Glutamatergic neuron (in vitro differentiated cells): Measurements from ENCODE around the gene ECHDC1. TPM values are rescaled to one million over a fixed set of nuclear protein-coding genes. Genes with fewer than 3 reads are reported as not detected.

Experiments used
- DNase-seq: peaks from one replicate; pipeline ENCODE4 v3.0.0; 2022
- H3K27ac Mint-ChIP-seq: one replicate; pipeline ENCODE4 v1.8.0; 2020; ENCODE audit warnings: mild to moderate bottlenecking, mixed read lengths, inconsistent platforms; ENCODE audit not compliant: unreplicated experiment
- H3K27me3 Mint-ChIP-seq: one replicate; pipeline ENCODE4 v1.8.0; 2020; ENCODE audit warnings: mild to moderate bottlenecking, moderate library complexity, mixed read lengths, inconsistent platforms; ENCODE audit not compliant: unreplicated experiment
- H3K36me3 Mint-ChIP-seq: one replicate; pipeline ENCODE4 v1.8.0; 2020; ENCODE audit warnings: mild to moderate bottlenecking, mixed read lengths, inconsistent platforms; ENCODE audit not compliant: unreplicated experiment
- H3K4me1 Mint-ChIP-seq: one replicate; pipeline ENCODE4 v1.8.0; 2020; ENCODE audit warnings: mild to moderate bottlenecking, low read depth, mixed read lengths, inconsistent platforms; ENCODE audit not compliant: unreplicated experiment
- H3K4me3 Mint-ChIP-seq: one replicate; pipeline ENCODE4 v1.8.0; 2020; ENCODE audit warnings: mild to moderate bottlenecking, mixed read lengths, inconsistent platforms; ENCODE audit not compliant: unreplicated experiment
- H3K9me3 Mint-ChIP-seq: one replicate; pipeline ENCODE4 v1.8.0; 2020; ENCODE audit warnings: mild to moderate bottlenecking, moderate library complexity, mixed read lengths, inconsistent platforms; ENCODE audit not compliant: unreplicated experiment
- total RNA-seq: library from RNA; stranded (reverse); fragmentation: NEBNext Ultra II Directional; extraction: Animal tissue kit (Norgen Biotek cat#: 25700); gene quantifications from one replicate; pipeline ENCODE4 v1.2.1, GENCODE V29; 2021; ENCODE audit not compliant: unreplicated experiment
- TF ChIP-seq, protein P1 (sequence below): fragments of 200-600 bp; sonication (generic); IDR thresholded peaks from one replicate; pipeline ENCODE4 v1.5.0; 2021; ENCODE audit not compliant: partially characterized antibody, unreplicated experiment

ECHDC1 gene
- total RNA-seq, 1 donor from 2014 or later: 38.4 TPM

DNA sequence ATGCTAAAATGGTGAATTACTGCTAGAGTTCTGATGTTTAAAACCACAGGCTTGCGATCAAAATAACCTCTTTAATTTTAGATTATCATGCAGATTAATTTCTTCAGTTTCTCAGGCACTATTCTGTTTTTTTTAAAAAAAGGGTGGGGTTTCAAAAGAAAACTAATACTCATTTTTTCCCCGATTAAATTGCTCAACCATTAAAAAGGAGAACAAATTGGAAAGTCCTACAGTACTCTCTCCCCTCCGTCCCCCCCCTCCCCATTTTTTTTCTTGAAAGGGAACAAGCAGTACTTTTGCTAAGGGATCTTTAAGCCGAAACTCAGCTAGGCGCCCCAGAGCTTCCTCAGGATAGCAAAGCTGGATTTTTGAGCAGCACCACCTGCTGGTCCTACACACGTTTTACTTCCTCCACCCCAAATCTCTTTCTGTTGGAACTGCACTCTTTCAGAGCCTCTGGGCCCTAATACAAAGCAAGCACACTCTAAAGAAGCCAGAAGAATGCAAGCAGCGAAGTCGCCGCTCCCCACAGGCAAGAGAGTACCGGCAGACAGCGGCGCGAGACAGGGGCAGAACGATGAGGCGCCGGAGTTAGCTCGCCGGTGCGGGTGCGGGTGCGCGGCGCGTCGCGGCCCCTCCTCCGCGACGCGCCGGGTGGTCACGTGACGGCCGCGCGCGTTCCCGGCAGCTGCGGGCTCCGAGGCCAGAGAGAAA, 77.1 kb downstream of the ECHDC1 start, which contains the start of gene RNF146:
Gene RNF146, plus strand, starts transcription at position 687 of the 714 bp plus-strand sequence. CDS start 13,475 bp downstream, outside the sequence.
- H3K4me1 Mint-ChIP-seq: peaks cover 12% of the 10 kb centered on the region
- TF ChIP-seq, protein P1, sequence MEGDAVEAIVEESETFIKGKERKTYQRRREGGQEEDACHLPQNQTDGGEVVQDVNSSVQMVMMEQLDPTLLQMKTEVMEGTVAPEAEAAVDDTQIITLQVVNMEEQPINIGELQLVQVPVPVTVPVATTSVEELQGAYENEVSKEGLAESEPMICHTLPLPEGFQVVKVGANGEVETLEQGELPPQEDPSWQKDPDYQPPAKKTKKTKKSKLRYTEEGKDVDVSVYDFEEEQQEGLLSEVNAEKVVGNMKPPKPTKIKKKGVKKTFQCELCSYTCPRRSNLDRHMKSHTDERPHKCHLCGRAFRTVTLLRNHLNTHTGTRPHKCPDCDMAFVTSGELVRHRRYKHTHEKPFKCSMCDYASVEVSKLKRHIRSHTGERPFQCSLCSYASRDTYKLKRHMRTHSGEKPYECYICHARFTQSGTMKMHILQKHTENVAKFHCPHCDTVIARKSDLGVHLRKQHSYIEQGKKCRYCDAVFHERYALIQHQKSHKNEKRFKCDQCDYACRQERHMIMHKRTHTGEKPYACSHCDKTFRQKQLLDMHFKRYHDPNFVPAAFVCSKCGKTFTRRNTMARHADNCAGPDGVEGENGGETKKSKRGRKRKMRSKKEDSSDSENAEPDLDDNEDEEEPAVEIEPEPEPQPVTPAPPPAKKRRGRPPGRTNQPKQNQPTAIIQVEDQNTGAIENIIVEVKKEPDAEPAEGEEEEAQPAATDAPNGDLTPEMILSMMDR: peak; percentile 64
- H3K27ac Mint-ChIP-seq: peak within 1 kb of the TSS; percentile 100
- no peak for DNase-seq
- H3K4me3 Mint-ChIP-seq: peak within 1 kb of the TSS; percentile 100
- H3K36me3 Mint-ChIP-seq: peaks cover 4% of the 10 kb centered on the region
- peaks cover 14% of the 10 kb centered on the region for H3K9me3 Mint-ChIP-seq
- peaks cover 11% of the 10 kb centered on the region for H3K27me3 Mint-ChIP-seq

DNA sequence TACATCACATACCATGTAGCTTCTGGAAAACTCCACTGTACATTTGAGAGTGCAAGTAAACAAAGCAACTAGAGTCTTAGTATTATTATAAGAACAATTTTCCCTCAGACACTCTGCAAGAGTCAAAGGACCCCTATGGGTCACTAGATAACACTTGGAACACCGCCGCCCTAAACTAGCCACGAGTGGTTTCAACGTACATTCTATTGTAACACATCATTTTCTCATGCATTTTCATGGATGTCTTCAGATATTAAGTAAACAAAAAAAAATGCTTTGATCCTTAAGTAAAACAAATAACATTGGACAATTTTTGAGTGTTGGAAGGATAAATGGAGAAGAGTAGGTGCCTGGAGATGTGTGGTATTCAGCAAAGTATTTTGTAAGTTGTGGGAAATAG, 79.9 kb downstream of the ECHDC1 start:
- H3K36me3 Mint-ChIP-seq: peaks cover 4% of the 10 kb centered on the region
- TF ChIP-seq, protein P1: no peak
- H3K4me3 Mint-ChIP-seq: no peak overlapping the region
- peaks cover 14% of the 10 kb centered on the region for H3K9me3 Mint-ChIP-seq
- H3K27me3 Mint-ChIP-seq: peaks cover 11% of the 10 kb centered on the region
- H3K4me1 Mint-ChIP-seq: no peaks in the 10 kb centered on the region
- no peak for DNase-seq
- H3K27ac Mint-ChIP-seq: no peak overlapping the region

DNA sequence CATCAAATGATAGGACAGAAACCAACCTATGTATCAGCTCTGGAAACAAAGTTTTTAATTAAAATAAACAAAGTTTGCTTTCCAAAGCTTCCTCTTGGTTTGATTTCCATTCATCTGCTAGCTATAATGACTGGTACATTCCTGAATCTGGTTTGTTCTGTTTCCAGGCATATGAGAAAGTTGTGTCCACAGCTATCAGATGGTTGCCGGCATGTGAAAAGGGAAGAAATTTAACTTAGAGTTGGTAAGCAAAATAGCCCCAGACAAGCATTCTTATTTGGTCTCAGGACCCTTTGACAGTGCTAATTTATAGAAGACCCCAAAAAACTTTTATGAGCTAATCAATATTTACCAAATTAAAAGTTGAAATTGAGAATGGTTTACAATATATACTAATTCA, 80.5 kb downstream of the ECHDC1 start:
- H3K4me3 Mint-ChIP-seq: no peak overlapping the region
- H3K27ac Mint-ChIP-seq: no peak overlapping the region
- peaks cover 11% of the 10 kb centered on the region for H3K27me3 Mint-ChIP-seq
- H3K9me3 Mint-ChIP-seq: peaks cover 14% of the 10 kb centered on the region
- H3K4me1 Mint-ChIP-seq: no peaks in the 10 kb centered on the region
- peaks cover 4% of the 10 kb centered on the region for H3K36me3 Mint-ChIP-seq
- TF ChIP-seq, protein P1: no peak
- no peak for DNase-seq

DNA sequence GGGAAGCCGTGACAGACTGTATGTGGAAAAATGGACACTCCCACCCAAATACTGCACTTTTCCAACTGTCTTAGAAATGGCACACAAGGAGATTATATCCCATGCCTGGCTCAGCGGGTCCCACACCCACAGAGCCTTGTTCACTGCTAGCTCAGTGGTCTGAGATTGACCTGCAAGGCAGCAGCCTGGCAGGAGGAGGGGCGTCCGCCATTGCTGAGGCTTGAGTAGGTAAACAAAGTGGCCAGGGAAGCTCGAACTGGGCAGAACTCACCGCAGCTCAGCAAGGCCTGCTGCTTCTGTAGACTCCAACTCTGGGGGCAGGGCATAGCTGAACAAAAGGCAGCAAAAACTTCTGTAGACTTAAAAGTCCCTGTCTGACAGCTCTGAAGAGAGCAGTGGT, 88.1 kb downstream of the ECHDC1 start:
- H3K4me3 Mint-ChIP-seq: no peak overlapping the region
- H3K4me1 Mint-ChIP-seq: no peaks in the 10 kb centered on the region
- H3K36me3 Mint-ChIP-seq: no peaks in the 10 kb centered on the region
- no peak overlapping the region for H3K27ac Mint-ChIP-seq
- H3K27me3 Mint-ChIP-seq: no peaks in the 10 kb centered on the region
- H3K9me3 Mint-ChIP-seq: no peaks in the 10 kb centered on the region
- no peak for DNase-seq
- TF ChIP-seq, protein P1: no peak

DNA sequence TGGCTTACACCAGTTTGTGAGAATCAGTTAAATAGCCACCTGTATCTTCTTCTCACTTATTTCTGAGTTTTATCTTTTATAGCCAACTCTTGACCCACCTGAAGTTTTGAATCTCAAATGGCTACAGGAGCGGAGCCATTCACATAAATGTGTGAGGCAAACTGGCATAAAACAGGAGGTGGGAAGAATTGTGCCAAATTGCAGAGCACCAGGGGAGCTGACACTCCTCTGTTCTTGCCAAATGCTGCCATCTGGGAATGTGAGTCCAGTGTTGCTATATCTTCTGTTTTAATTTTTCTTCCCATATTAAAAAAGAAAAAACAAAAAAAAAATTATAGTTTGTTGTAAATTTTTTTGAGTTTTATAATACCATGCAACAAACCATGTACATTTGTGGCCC, 93.8 kb downstream of the ECHDC1 start:
- Mint-ChIP-seq H3K9me3 (no peaks in the 10 kb centered on the region), H3K4me3 (no peak overlapping the region), H3K36me3 (no peaks in the 10 kb centered on the region), H3K27me3 (no peaks in the 10 kb centered on the region), H3K27ac (no peak overlapping the region), H3K4me1 (no peaks in the 10 kb centered on the region)
- TF ChIP-seq, protein P1: no peak
- no peak for DNase-seq
